B cell (primary cell): ENCODE data around the gene GNLY.

ENCODE experiments used
- CTCF ChIP-seq: fragments of 200-600 bp; IDR thresholded peaks from one replicate; pipeline ENCODE4 v1.8.0; 2022; ENCODE audit warnings: antibody characterized with exemption, mild to moderate bottlenecking
- EZH2 ChIP-seq: IDR thresholded peaks from 2 replicates; pipeline ENCODE4 v1.6.1; 2012; ENCODE audit warnings: borderline replicate concordance, low read depth, mild to moderate bottlenecking, moderate library complexity, low read length; ENCODE audit not compliant: insufficient read depth, poor library complexity, severe bottlenecking

- TF ChIP-seq CTCF (no peak), EZH2 (no peak)
Observed at GRCh38 chr2:85717308-85718008, 23.3 kb downstream of the GNLY start.
